ENCODE data around the gene ARHGDIB. TPM values are rescaled to one million over a fixed set of nuclear protein-coding genes. Genes with fewer than 3 reads are reported as not detected.

Gene ARHGDIB
- total and polyA plus RNA-seq, 2 of the 4 experiments (the other 2 are of a cell fraction): 24.9 to 30.7 TPM

- TF ChIP-seq CEBPB (IDR thresholded peaks at IDR 0.05; ENCODE audit: low read depth, low read length) (peak; percentile 76), NFE2L2 (IDR thresholded peaks at IDR 0.05; ENCODE audit: low read depth, low read length) (peak; percentile 41; the same call in 1 of the 2 replicates)
Observed at GRCh38 chr12:14952299-14952921, 9.0 kb downstream of the ARHGDIB start (continued).

- Histone ChIP-seq H3K4me2 (ENCODE audit: low read depth, low read length) (no peak overlapping the region), H3K9ac (ENCODE audit: low read depth, low read length) (no peak overlapping the region), H2AK9ac (replicated peaks; ENCODE audit: low read depth, low read length, poor library complexity) (no peak overlapping the region), H2BK15ac (ENCODE audit: low read depth, low read length) (peak overlapping the region; percentile 46), H2BK5ac (ENCODE audit: low read depth, low read length, poor library complexity, severe bottlenecking) (peak overlapping the region; percentile 87), H3K27ac (ENCODE audit: insufficient read depth, low read length) (peak overlapping the region; percentile 89), H4K91ac (ENCODE audit: insufficient read depth, low read depth, low read length) (peak overlapping the region; percentile 68), H3K4me3 (ENCODE audit: insufficient read depth, low read depth, low read length) (no peak overlapping the region), H2BK20ac (ENCODE audit: low read depth, low read length) (peak overlapping the region; percentile 93), H3K18ac (ENCODE audit: low read depth, low read length) (peak overlapping the region; percentile 86; the same call in 1 of the 2 replicates), H4K8ac (ENCODE audit: low read depth in 2 of 2, low read length in 2 of 2) (peak overlapping the region; percentile 1 to 73; a peak in 2 of 4 replicates), H2BK120ac (ENCODE audit: low read depth, low read length) (peak overlapping the region; percentile 85), H3K27me3 (ENCODE audit: control insufficient read depth, insufficient read depth, low read length) (no peaks in the 10 kb centered on the region), H3K14ac (replicated peaks; ENCODE audit: low read depth, low read length) (peak overlapping the region; percentile 78), H3K9me3 (ENCODE audit: control insufficient read depth, insufficient read depth, low read length) (no peaks in the 10 kb centered on the region), H2AFZ (replicated peaks; ENCODE audit: low read length, poor library complexity) (peak overlapping the region; percentile 64), H3K79me1 (ENCODE audit: low read depth in 1 of 2, low read length in 2 of 2) (peaks cover 0 to 3% of the 10 kb centered on the region in 2 experiments; a peak in 1 of 4 replicates), H4K20me1 (ENCODE audit: insufficient read depth, low read length) (no peaks in the 10 kb centered on the region), H3K56ac (ENCODE audit: extremely low read depth, insufficient read depth, low read length) (peak overlapping the region; percentile 56; the same call in 1 of the 2 replicates), H4K5ac (ENCODE audit: low read depth, low read length) (peak overlapping the region; percentile 56), H3K23ac (ENCODE audit: low read depth, low read length) (peak overlapping the region; percentile 32; the same call in 1 of the 2 replicates), H3K36me3 (ENCODE audit: control insufficient read depth, insufficient read depth, low read length) (no peaks in the 10 kb centered on the region), H2AK5ac (ENCODE audit: low read depth, low read length) (peak overlapping the region; percentile 40), H3K4me1 (ENCODE audit: control insufficient read depth, insufficient read depth, low read length) (peaks cover 24% of the 10 kb centered on the region), H3K4ac (ENCODE audit: low read depth, low read length) (peak overlapping the region; percentile 64), H3K9me1 (ENCODE audit: insufficient read depth, low read length) (peaks cover 11% of the 10 kb centered on the region)
- dilution Hi-C loops (cut with HindIII; ENCODE audit: low sequenced_read_pairs, unreplicated experiment) (no loop called here), in situ Hi-C loops (cut with MboI; ENCODE audit: low sequenced_read_pairs) (no loop called here), intact Hi-C loops (cut with micrococcal nuclease) (loop anchor here (1.0 kb wide), 1 partner anchor 18 kb away; no protein-coding TSS in a partner anchor)
- TF ChIP-seq FOS (IDR thresholded peaks at IDR 0.05; ENCODE audit: low read depth, low read length) (no peak), CEBPB (IDR thresholded peaks at IDR 0.05; ENCODE audit: low read depth, low read length) (no peak), USF2 (IDR thresholded peaks at IDR 0.05; ENCODE audit: low read depth, low read length) (no peak), BHLHE40 (IDR thresholded peaks at IDR 0.05; ENCODE audit: low read depth, low read length) (no peak)
- WGBS, 2 experiments (ENCODE audit: extremely low coverage in 2 of 2, insufficient read length in 1 of 2): no CpG with 5 or more reads among the region's 1 CpG
- CTCF ChIA-PET: interaction anchor here (0.6 to 0.7 kb wide), 2 partner anchors 73 to 310 kb away, joined by 3 to 6 read pairs; no protein-coding TSS in a partner anchor
- POLR2A ChIA-PET (ENCODE audit: unreplicated experiment): interaction anchor here (0.7 kb wide), 1 partner anchor 665 kb away, joined by 6 read pairs; no protein-coding TSS in a partner anchor
- BruUV-seq (replicated peaks): no TSS peak
- DNase-seq: no peak
- ATAC-seq (ENCODE audit: low read depth): no peak
Observed at GRCh38 chr12:14951851-14952250, 9.6 kb downstream of the ARHGDIB start.
